CD8-positive, alpha-beta memory T cell (primary cell): ENCODE measurements around the gene MYRIP. TPM values are rescaled to one million over a fixed set of nuclear protein-coding genes. Genes with fewer than 3 reads are reported as not detected.

Experiments
- CTCF ChIA-PET: fragments of 350-600 bp; sonication (Branson Sonifier 250); formaldehyde crosslinking; loops from one replicate; lab custom pipeline; 2021; ENCODE audit warnings: antibody characterized with exemption; lab: Charles Lee
- POLR2A ChIA-PET: fragments of 350-600 bp; sonication (Branson Sonifier 250); formaldehyde crosslinking; loops from one replicate; lab custom pipeline; 2021; ENCODE audit warnings: antibody characterized with exemption; lab: Charles Lee
- DNase-seq, 5 donors: peaks; one replicate each; pipeline versions ENCODE4 v3.0.0 to v3.0.0-alpha.2; 2020 to 2022; ENCODE audit warnings: mixed read lengths in 1 of 5
- H3K27ac ChIP-seq: one replicate; pipeline ENCODE4 v1.7.0; 2013; ENCODE audit warnings: low read depth, mild to moderate bottlenecking, low read length, moderate library complexity
- H3K27me3 ChIP-seq: 2 replicates; pipeline ENCODE4 v1.7.0; 2013; ENCODE audit warnings: low read length, mild to moderate bottlenecking; ENCODE audit not compliant: insufficient read depth, poor library complexity, severe bottlenecking
- H3K36me3 ChIP-seq: 2 replicates; pipeline ENCODE4 v1.7.0; 2013; ENCODE audit warnings: mild to moderate bottlenecking, low read length, moderate library complexity; ENCODE audit not compliant: insufficient read depth
- H3K4me1 ChIP-seq: 2 replicates; pipeline ENCODE4 v1.7.0; 2013; ENCODE audit warnings: mild to moderate bottlenecking, low read length, moderate library complexity; ENCODE audit not compliant: insufficient read depth
- H3K4me3 ChIP-seq: 2 replicates; pipeline ENCODE4 v1.7.0; 2013; ENCODE audit warnings: mild to moderate bottlenecking, low read length
- H3K9me3 ChIP-seq: 2 replicates; pipeline ENCODE4 v1.7.0; 2013; ENCODE audit warnings: mild to moderate bottlenecking, low read length
- H3K27ac Mint-ChIP-seq, 8 donors: one replicate each; pipeline ENCODE4 v1.8.0; 2020 to 2021; ENCODE audit warnings: mixed read lengths in 8 of 8, mild to moderate bottlenecking in 6 of 8, inconsistent platforms in 3 of 8, moderate library complexity in 3 of 8
- H3K27me3 Mint-ChIP-seq, 2 donors: one replicate each; pipeline ENCODE4 v1.8.0; 2020 to 2021; ENCODE audit warnings: mixed read lengths in 2 of 2, mild to moderate bottlenecking in 1 of 2, moderate library complexity in 1 of 2
- H3K36me3 Mint-ChIP-seq, 3 donors: one replicate each; pipeline ENCODE4 v1.8.0; 2020 to 2021; ENCODE audit warnings: mixed read lengths in 3 of 3, inconsistent platforms in 1 of 3, mild to moderate bottlenecking in 1 of 3
- H3K4me1 Mint-ChIP-seq, 3 donors: one replicate each; pipeline ENCODE4 v1.8.0; 2020 to 2021; ENCODE audit warnings: mixed read lengths in 3 of 3, inconsistent platforms in 1 of 3, mild to moderate bottlenecking in 1 of 3
- H3K4me3 Mint-ChIP-seq, 7 donors: one replicate each; pipeline ENCODE4 v1.8.0; 2020 to 2021; ENCODE audit warnings: mixed read lengths in 7 of 7, mild to moderate bottlenecking in 6 of 7, moderate library complexity in 4 of 7, inconsistent platforms in 2 of 7
- H3K9me3 Mint-ChIP-seq, 5 donors: one replicate each; pipeline ENCODE4 v1.8.0; 2020 to 2022; ENCODE audit warnings: mixed read lengths in 5 of 5, mild to moderate bottlenecking in 3 of 5, moderate library complexity in 2 of 5, inconsistent platforms in 1 of 5
- polyA plus RNA-seq: library from polyadenylated mRNA; unstranded; fragments of 300-500 nt; fragmentation: Illumina TruSeq; gene quantifications from one replicate; pipeline ENCODE4 v1.2.3, GENCODE V29; 2021
- total RNA-seq, 2 experiments: library from RNA; stranded (reverse); gene quantifications; one replicate each; pipeline ENCODE4 v1.2.3, GENCODE V29; 2021

Gene MYRIP
- total and polyA plus RNA-seq, 3 experiments from 2014 or later: not detected

- Mint-ChIP-seq H3K9me3 (no peaks in the 10 kb centered on the region), H3K4me1 (no peaks in the 10 kb centered on the region), H3K4me3 (no peak overlapping the region), H3K27ac (no peak overlapping the region), H3K36me3 (peaks cover 0 to 2% (median 0%) of the 10 kb centered on the region in 3 donors), H3K27me3 (no peaks in the 10 kb centered on the region)
- CTCF ChIA-PET: no interaction called here
- POLR2A ChIA-PET: no interaction called here
- no peak overlapping the region for H3K27ac ChIP-seq
- no peaks in the 10 kb centered on the region for H3K4me1 ChIP-seq
- H3K27me3 ChIP-seq: no peaks in the 10 kb centered on the region
- DNase-seq: no peak
- H3K9me3 ChIP-seq: no peaks in the 10 kb centered on the region
- no peak overlapping the region for H3K4me3 ChIP-seq
- H3K36me3 ChIP-seq: no peaks in the 10 kb centered on the region
Measured at GRCh38 chr3:40258555-40258954, 449.1 kb downstream of the MYRIP start.

DNA sequence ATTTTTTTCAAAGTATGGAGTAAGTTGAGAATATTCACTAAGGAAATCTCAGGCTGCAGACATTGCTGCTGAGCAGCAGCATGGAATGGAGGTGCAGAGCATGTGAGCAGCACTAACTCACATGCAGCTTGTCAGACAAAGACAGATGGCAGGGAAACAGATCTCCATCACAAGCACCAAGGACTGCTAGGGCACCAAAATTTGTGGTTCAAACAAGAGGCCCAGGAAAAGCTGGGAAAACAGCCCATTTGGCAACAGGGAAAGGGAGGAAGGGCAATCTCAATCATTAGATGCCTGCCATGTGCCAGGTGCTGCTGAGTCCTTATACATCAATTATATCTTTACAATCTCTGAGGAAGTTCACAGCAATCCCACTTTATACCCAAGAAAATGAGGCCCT, 452.9 kb downstream of the MYRIP start:
- no peaks in the 10 kb centered on the region for H3K4me1 Mint-ChIP-seq
- Histone ChIP-seq H3K4me1 (no peaks in the 10 kb centered on the region), H3K36me3 (no peaks in the 10 kb centered on the region), H3K27me3 (no peaks in the 10 kb centered on the region), H3K4me3 (no peak overlapping the region), H3K27ac (no peak overlapping the region), H3K9me3 (no peaks in the 10 kb centered on the region)
- H3K9me3 Mint-ChIP-seq: no peaks in the 10 kb centered on the region
- no peak overlapping the region for H3K4me3 Mint-ChIP-seq
- ChIA-PET POLR2A (no interaction called here), CTCF (interaction anchor here (1.3 kb wide), 1 partner anchor 9 kb away, joined by 3 read pairs; no protein-coding TSS in a partner anchor)
- no peak overlapping the region for H3K27ac Mint-ChIP-seq
- no peaks in the 10 kb centered on the region for H3K27me3 Mint-ChIP-seq
- no peaks in the 10 kb centered on the region for H3K36me3 Mint-ChIP-seq
- DNase-seq: no peak

DNA sequence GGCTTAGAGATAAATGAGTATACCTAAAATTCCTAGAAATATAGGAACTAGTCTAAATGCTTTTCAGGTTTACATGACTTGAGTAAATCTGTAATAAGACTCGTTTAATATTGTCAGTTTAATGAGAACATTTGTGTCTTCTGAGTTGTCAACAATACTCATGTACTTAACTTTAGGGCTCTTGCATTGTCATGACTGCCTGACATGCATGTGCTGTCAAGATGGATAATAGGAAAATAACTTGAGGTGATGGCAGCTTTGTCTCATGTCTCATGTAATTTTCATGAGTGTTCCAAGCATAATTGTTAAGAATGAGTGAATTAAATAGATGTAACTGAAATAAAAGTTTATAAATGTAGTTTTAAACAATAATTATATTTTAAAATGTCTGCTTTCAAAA, 455.0 kb downstream of the MYRIP start:
- no peak overlapping the region for H3K27ac Mint-ChIP-seq

GRCh38 chr3:40265181-40265580, 455.8 kb downstream of the MYRIP start:
- Mint-ChIP-seq H3K36me3 (peaks cover 0 to 13% (median 0%) of the 10 kb centered on the region in 3 donors), H3K27ac (no peak overlapping the region), H3K9me3 (no peaks in the 10 kb centered on the region), H3K27me3 (no peaks in the 10 kb centered on the region), H3K4me1 (no peaks in the 10 kb centered on the region), H3K4me3 (no peak overlapping the region)
- Histone ChIP-seq H3K36me3 (no peaks in the 10 kb centered on the region), H3K4me3 (no peak overlapping the region), H3K9me3 (no peaks in the 10 kb centered on the region), H3K27me3 (no peaks in the 10 kb centered on the region), H3K4me1 (no peaks in the 10 kb centered on the region), H3K27ac (no peak overlapping the region)
- CTCF ChIA-PET: interaction anchor here (1.5 kb wide), 1 partner anchor 12 kb away, joined by 3 read pairs; no protein-coding TSS in a partner anchor
- DNase-seq: no peak
- POLR2A ChIA-PET: no interaction called here

More for the DNA sequence above, 455.0 kb downstream of the MYRIP start:
- Mint-ChIP-seq H3K9me3 (no peaks in the 10 kb centered on the region), H3K4me1 (no peaks in the 10 kb centered on the region), H3K36me3 (peaks cover 0 to 6% (median 0%) of the 10 kb centered on the region in 3 donors), H3K4me3 (no peak overlapping the region), H3K27me3 (no peaks in the 10 kb centered on the region)
- no peaks in the 10 kb centered on the region for H3K9me3 ChIP-seq
- no peaks in the 10 kb centered on the region for H3K36me3 ChIP-seq
- no peaks in the 10 kb centered on the region for H3K27me3 ChIP-seq
- H3K4me3 ChIP-seq: no peak overlapping the region
- no peak for DNase-seq
- ChIA-PET CTCF (interaction anchor here (1.5 kb wide), 1 partner anchor 11 kb away, joined by 3 read pairs; no protein-coding TSS in a partner anchor), POLR2A (no interaction called here)
- H3K27ac ChIP-seq: no peak overlapping the region
- no peaks in the 10 kb centered on the region for H3K4me1 ChIP-seq

- H3K27ac ChIP-seq: no peak overlapping the region
- no peak overlapping the region for H3K4me3 Mint-ChIP-seq
Measured at GRCh38 chr3:40267937-40268724, 458.7 kb downstream of the MYRIP start.

DNA sequence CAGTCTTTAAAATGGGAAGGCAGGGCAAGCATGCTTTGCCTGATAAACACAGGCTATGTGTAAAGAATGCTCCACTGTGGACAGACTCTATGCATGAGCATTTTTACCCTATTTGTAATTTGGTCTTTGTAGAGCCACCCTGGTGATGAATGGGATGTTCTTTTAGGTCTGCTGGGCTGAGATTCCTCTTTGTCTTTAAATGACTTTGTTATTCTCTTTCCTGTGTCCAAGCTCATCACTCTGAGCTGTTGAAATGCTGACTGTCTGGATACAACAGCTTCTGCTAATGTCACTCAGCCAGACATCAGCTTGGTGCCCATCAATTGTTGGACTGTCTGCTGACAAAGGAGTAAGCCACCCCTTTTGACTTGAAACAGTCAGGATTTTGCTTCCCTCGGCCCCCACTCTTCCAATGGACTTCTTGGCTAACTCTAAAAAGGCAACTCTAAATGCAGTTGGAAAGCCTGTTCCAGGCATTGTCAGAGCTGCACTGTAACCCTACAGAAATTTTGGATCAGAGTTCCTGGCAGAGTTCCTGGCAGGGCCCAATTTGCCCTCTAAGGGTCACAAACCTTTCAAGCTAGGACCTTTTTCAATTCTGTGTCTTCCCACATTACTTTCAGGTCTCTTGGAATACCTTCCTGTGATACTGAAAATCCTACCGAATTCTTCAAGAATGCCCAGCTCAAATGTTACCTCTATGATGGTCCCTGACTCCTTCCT, 459.6 kb downstream of the MYRIP start:
- Histone ChIP-seq H3K9me3 (no peaks in the 10 kb centered on the region), H3K27ac (no peak overlapping the region), H3K4me1 (no peaks in the 10 kb centered on the region), H3K36me3 (no peaks in the 10 kb centered on the region), H3K4me3 (no peak overlapping the region), H3K27me3 (no peaks in the 10 kb centered on the region)
- POLR2A ChIA-PET: no interaction called here
- DNase-seq: no peak
- H3K9me3 Mint-ChIP-seq: no peaks in the 10 kb centered on the region
- H3K36me3 Mint-ChIP-seq: peaks cover 2 to 28% (median 3%) of the 10 kb centered on the region in 3 donors
- H3K4me1 Mint-ChIP-seq: no peaks in the 10 kb centered on the region
- CTCF ChIA-PET: no interaction called here
- no peak overlapping the region for H3K4me3 Mint-ChIP-seq
- H3K27me3 Mint-ChIP-seq: peaks cover 0 to 3% of the 10 kb centered on the region in 2 donors
- H3K27ac Mint-ChIP-seq: no peak overlapping the region

More at GRCh38 chr3:40267937-40268724, 458.7 kb downstream of the MYRIP start:
- Histone ChIP-seq H3K9me3 (no peaks in the 10 kb centered on the region), H3K36me3 (no peaks in the 10 kb centered on the region), H3K4me1 (no peaks in the 10 kb centered on the region), H3K4me3 (no peak overlapping the region), H3K27me3 (no peaks in the 10 kb centered on the region)
- H3K27ac Mint-ChIP-seq: no peak overlapping the region
- H3K9me3 Mint-ChIP-seq: no peaks in the 10 kb centered on the region
- CTCF ChIA-PET: interaction anchor here (0.8 kb wide), 1 partner anchor 13 kb away, joined by 3 read pairs; no protein-coding TSS in a partner anchor
- H3K27me3 Mint-ChIP-seq: peaks cover 0 to 3% of the 10 kb centered on the region in 2 donors
- H3K36me3 Mint-ChIP-seq: peaks cover 1 to 24% (median 2%) of the 10 kb centered on the region in 3 donors
- DNase-seq: no peak
- H3K4me1 Mint-ChIP-seq: no peaks in the 10 kb centered on the region
- POLR2A ChIA-PET: interaction anchor here (0.7 kb wide), 1 partner anchor 318 kb away, joined by 3 read pairs; no protein-coding TSS in a partner anchor

DNA sequence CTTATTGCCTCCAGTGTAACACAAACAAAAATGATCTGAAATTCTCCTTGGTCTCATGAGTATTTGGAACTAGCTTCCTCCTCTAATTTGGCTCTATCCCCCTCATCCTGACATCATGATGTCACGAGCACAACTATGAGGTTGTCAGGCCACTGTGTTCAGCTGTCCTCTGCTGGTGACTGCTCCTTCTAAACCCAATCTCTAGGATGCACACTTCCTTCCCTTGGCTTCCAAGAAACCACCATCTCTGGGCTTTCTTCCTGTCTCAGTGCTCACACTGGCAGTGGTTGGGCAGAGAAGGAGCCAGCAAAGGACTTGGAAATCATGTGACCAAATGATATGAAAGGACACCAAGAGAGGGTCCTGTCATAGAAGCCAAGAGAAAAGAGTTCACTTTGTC, 469.4 kb downstream of the MYRIP start:
- Mint-ChIP-seq H3K36me3 (peaks cover 0 to 13% (median under 1%) of the 10 kb centered on the region in 3 donors), H3K9me3 (peaks cover 0 to 6% (median 0%) of the 10 kb centered on the region in 5 donors), H3K27ac (no peak overlapping the region), H3K4me1 (no peaks in the 10 kb centered on the region), H3K27me3 (peaks cover 0 to 6% of the 10 kb centered on the region in 2 donors), H3K4me3 (no peak overlapping the region)
- no peak for DNase-seq
- Histone ChIP-seq H3K4me1 (no peaks in the 10 kb centered on the region), H3K27me3 (no peaks in the 10 kb centered on the region), H3K9me3 (no peaks in the 10 kb centered on the region), H3K4me3 (no peak overlapping the region), H3K27ac (no peak overlapping the region), H3K36me3 (no peaks in the 10 kb centered on the region)
- ChIA-PET POLR2A (no interaction called here), CTCF (interaction anchor here (1.1 kb wide), 1 partner anchor 30 kb away, joined by 3 read pairs; no protein-coding TSS in a partner anchor)

DNA sequence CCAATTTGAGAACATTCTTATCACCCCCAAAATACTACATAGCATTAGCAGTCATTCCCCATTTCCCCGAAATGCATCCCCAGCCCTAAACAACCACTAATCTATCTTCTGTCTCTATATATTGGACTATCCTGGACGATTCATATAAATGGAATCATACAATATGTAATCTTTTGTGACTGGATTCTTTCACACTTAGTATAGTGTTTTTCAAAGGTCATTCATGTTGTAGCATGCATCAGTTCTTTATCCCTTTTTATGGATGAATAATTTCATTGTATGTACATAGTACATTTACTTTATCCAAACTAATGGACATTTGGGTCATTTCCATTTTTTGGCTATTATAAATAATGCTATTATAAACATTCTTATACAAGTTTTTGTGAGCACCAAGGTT, 472.6 kb downstream of the MYRIP start:
- POLR2A ChIA-PET: no interaction called here
- CTCF ChIA-PET: interaction anchor here (1.4 kb wide), 1 partner anchor 15 kb away, joined by 3 read pairs; no protein-coding TSS in a partner anchor

More for the DNA sequence above, 472.6 kb downstream of the MYRIP start:
- H3K36me3 ChIP-seq: no peaks in the 10 kb centered on the region
- H3K4me3 Mint-ChIP-seq: no peak overlapping the region
- H3K4me1 Mint-ChIP-seq: no peaks in the 10 kb centered on the region
- no peak overlapping the region for H3K27ac Mint-ChIP-seq
- H3K4me3 ChIP-seq: no peak overlapping the region
- no peak for DNase-seq
- no peaks in the 10 kb centered on the region for H3K9me3 ChIP-seq
- no peak overlapping the region for H3K27ac ChIP-seq
- peaks cover 3 to 4% (median 3%) of the 10 kb centered on the region in 3 donors for H3K36me3 Mint-ChIP-seq
- peaks cover 0 to 1% of the 10 kb centered on the region in 2 donors for H3K27me3 Mint-ChIP-seq
- no peaks in the 10 kb centered on the region for H3K4me1 ChIP-seq
- H3K27me3 ChIP-seq: no peaks in the 10 kb centered on the region
- H3K9me3 Mint-ChIP-seq: peaks cover 0 to 6% (median 4%) of the 10 kb centered on the region in 5 donors
